Mesendoderm (in vitro differentiated cells): ENCODE data around the gene ATN1.

Experiments used
- DNase-seq: peaks from one replicate; pipeline ENCODE4 v3.0.0; 2013
- H2AK5ac ChIP-seq: 2 replicates; pipeline ENCODE4 v1.6.1; 2013; ENCODE audit warnings: low read length, inconsistent platforms
- H2BK120ac ChIP-seq: 2 replicates; pipeline ENCODE4 v1.6.1; 2013; ENCODE audit warnings: low read depth, mild to moderate bottlenecking, low read length, moderate library complexity, mixed read lengths
- H2BK15ac ChIP-seq: replicated peaks from 2 replicates; pipeline ENCODE4 v1.6.1; 2013; ENCODE audit warnings: low read depth, mild to moderate bottlenecking, moderate library complexity
- H2BK5ac ChIP-seq: 2 replicates; pipeline ENCODE4 v1.6.1; 2013; ENCODE audit warnings: low read length, inconsistent platforms
- H3K18ac ChIP-seq: 2 replicates; pipeline ENCODE4 v1.6.1; 2013; ENCODE audit warnings: mild to moderate bottlenecking, low read length, mixed read lengths
- H3K23ac ChIP-seq: one replicate; pipeline ENCODE4 v1.6.1; 2013; ENCODE audit warnings: low read length
- H3K27ac ChIP-seq: 2 replicates; pipeline ENCODE4 v1.5.1; 2013; ENCODE audit warnings: low read depth, mild to moderate bottlenecking, inconsistent platforms, low read length, moderate library complexity
- H3K27me3 ChIP-seq: 2 replicates; pipeline ENCODE4 v1.6.1; 2013; ENCODE audit warnings: low read length, control low read depth, mild to moderate bottlenecking, inconsistent platforms; ENCODE audit not compliant: insufficient read depth, poor library complexity
- H3K36me3 ChIP-seq: 2 replicates; pipeline ENCODE4 v1.6.1; 2013; ENCODE audit warnings: low read length, inconsistent platforms; ENCODE audit not compliant: control insufficient read depth, insufficient read depth
- H3K4ac ChIP-seq: one replicate; pipeline ENCODE4 v1.6.1; 2013; ENCODE audit warnings: low read depth, mild to moderate bottlenecking, low read length, moderate library complexity
- H3K4me1 ChIP-seq: 2 replicates; pipeline ENCODE4 v1.6.1; 2013; ENCODE audit warnings: low read depth, low read length, inconsistent platforms; ENCODE audit not compliant: control insufficient read depth
- H3K4me2 ChIP-seq: 2 replicates; pipeline ENCODE4 v1.6.1; 2013; ENCODE audit warnings: low read length
- H3K4me3 ChIP-seq: 2 replicates; pipeline ENCODE4 v1.5.1; 2013; ENCODE audit warnings: mild to moderate bottlenecking, low read length
- H3K56ac ChIP-seq: one replicate; pipeline ENCODE4 v1.6.1; 2013; ENCODE audit warnings: low read length
- H3K79me1 ChIP-seq: 2 replicates; pipeline ENCODE4 v1.6.1; 2013; ENCODE audit warnings: low read length, inconsistent platforms
- H3K79me2 ChIP-seq: 2 replicates; pipeline ENCODE4 v1.6.1; 2013; ENCODE audit warnings: mild to moderate bottlenecking, low read length; ENCODE audit not compliant: control insufficient read depth, insufficient read depth
- H3K9ac ChIP-seq: 2 replicates; pipeline ENCODE4 v1.6.1; 2013; ENCODE audit warnings: low read length, inconsistent platforms
- H4K5ac ChIP-seq: one replicate; pipeline ENCODE4 v1.6.1; 2013; ENCODE audit warnings: low read length
- H4K8ac ChIP-seq: one replicate; pipeline ENCODE4 v1.6.1; 2013; ENCODE audit warnings: low read depth, mild to moderate bottlenecking, control low read depth, low read length, moderate library complexity
- WGBS: extraction: QIAGEN DNeasy Blood & Tissue Kit; methylation state at CpG from one replicate; pipeline ENCODE4 v1.1.7; 2013; ENCODE audit warnings: low lambda C conversion rate, missing lambda C conversion rate; ENCODE audit not compliant: insufficient coverage; ENCODE audit errors: extremely low coverage; 5-methylcytosine and 5-hydroxymethylcytosine counted together

The ATN1 gene

GRCh38 chr12:6934110-6934509 is 6.4 kb downstream of the ATN1 start:
- H3K4ac ChIP-seq, result no peak overlapping the region
- H3K4me3 ChIP-seq, result no peak overlapping the region
- H2BK120ac ChIP-seq, result no peak overlapping the region
- H3K56ac ChIP-seq, result no peak overlapping the region
- H3K79me1 ChIP-seq, result peaks cover 18% of the 10 kb centered on the region
- no peak for DNase-seq
- H2AK5ac ChIP-seq, result no peak overlapping the region
- no peak overlapping the region for H4K8ac ChIP-seq
- no peak overlapping the region for H4K5ac ChIP-seq
- H3K36me3 ChIP-seq, result peaks cover 20% of the 10 kb centered on the region
- H3K9ac ChIP-seq, result no peak overlapping the region
- H3K27me3 ChIP-seq, result no peaks in the 10 kb centered on the region
- no peak overlapping the region for H2BK5ac ChIP-seq
- no peak overlapping the region for H3K4me2 ChIP-seq
- no peak overlapping the region for H3K23ac ChIP-seq
- no peak overlapping the region for H2BK15ac ChIP-seq
- H3K18ac ChIP-seq, result no peak overlapping the region
- peaks cover 34% of the 10 kb centered on the region for H3K79me2 ChIP-seq
- peaks cover 8% of the 10 kb centered on the region for H3K4me1 ChIP-seq
- no CpG with 5 or more reads among the region's 8 CpGs for WGBS
- H3K27ac ChIP-seq, result no peak overlapping the region

DNA sequence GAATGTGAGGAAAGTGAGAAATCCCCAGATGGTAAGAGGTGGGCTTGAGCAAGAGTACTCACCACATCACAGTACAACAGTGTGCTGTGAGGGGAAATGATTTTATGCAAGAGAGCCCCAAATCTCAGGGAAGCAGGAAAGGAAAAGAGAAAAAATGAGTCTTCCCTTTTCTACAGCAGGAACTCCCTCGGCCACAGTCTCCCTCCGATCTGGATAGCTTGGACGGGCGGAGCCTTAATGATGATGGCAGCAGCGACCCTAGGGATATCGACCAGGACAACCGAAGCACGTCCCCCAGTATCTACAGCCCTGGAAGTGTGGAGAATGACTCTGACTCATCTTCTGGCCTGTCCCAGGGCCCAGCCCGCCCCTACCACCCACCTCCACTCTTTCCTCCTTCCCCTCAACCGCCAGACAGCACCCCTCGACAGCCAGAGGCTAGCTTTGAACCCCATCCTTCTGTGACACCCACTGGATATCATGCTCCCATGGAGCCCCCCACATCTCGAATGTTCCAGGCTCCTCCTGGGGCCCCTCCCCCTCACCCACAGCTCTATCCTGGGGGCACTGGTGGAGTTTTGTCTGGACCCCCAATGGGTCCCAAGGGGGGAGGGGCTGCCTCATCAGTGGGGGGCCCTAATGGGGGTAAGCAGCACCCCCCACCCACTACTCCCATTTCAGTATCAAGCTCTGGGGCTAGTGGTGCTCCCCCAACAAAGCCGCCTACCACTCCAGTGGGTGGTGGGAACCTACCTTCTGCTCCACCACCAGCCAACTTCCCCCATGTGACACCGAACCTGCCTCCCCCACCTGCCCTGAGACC is 7.8 kb downstream of the ATN1 start:
- Histone ChIP-seq H3K9ac (no peak overlapping the region), H3K79me2 (peaks cover 22% of the 10 kb centered on the region), H3K4me1 (peaks cover 2% of the 10 kb centered on the region), H2BK15ac (no peak overlapping the region), H2BK120ac (no peak overlapping the region), H4K5ac (no peak overlapping the region), H3K18ac (no peak overlapping the region), H3K4ac (no peak overlapping the region), H2BK5ac (no peak overlapping the region), H3K36me3 (peaks cover 20% of the 10 kb centered on the region), H4K8ac (no peak overlapping the region), H3K79me1 (peaks cover 16% of the 10 kb centered on the region), H3K4me3 (no peak overlapping the region), H3K4me2 (no peak overlapping the region), H3K27ac (no peak overlapping the region), H3K27me3 (no peaks in the 10 kb centered on the region), H3K23ac (no peak overlapping the region), H3K56ac (no peak overlapping the region), H2AK5ac (no peak overlapping the region)
- WGBS, result no CpG with 5 or more reads among the region's 14 CpGs
- no peak for DNase-seq

- Histone ChIP-seq H2BK15ac (no peak overlapping the region), H3K4me2 (no peak overlapping the region), H2BK5ac (no peak overlapping the region), H3K9ac (no peak overlapping the region), H2AK5ac (no peak overlapping the region), H3K79me2 (peaks cover 17% of the 10 kb centered on the region), H3K79me1 (peaks cover 12% of the 10 kb centered on the region), H4K5ac (no peak overlapping the region), H3K36me3 (peaks cover 19% of the 10 kb centered on the region), H4K8ac (no peak overlapping the region), H3K23ac (no peak overlapping the region), H3K4ac (no peak overlapping the region), H3K27me3 (no peaks in the 10 kb centered on the region), H3K4me3 (no peak overlapping the region), H3K56ac (no peak overlapping the region), H3K27ac (no peak overlapping the region), H2BK120ac (no peak overlapping the region), H3K4me1 (peaks cover 2% of the 10 kb centered on the region), H3K18ac (no peak overlapping the region)
- no peak for DNase-seq
- no CpG with 5 or more reads among the region's 3 CpGs for WGBS
Measured at GRCh38 chr12:6936194-6936635, 8.5 kb downstream of the ATN1 start.

GRCh38 chr12:6936636-6937480 is 9.1 kb downstream of the ATN1 start:
- Histone ChIP-seq H4K5ac (no peak overlapping the region), H3K23ac (no peak overlapping the region), H3K27ac (peak overlapping the region; percentile 64), H3K18ac (peak overlapping the region; percentile 51), H3K56ac (peak overlapping the region; percentile 88), H3K36me3 (peaks cover 20% of the 10 kb centered on the region), H3K4me1 (peaks cover 2% of the 10 kb centered on the region), H3K79me1 (peaks cover 12% of the 10 kb centered on the region), H2BK15ac (no peak overlapping the region), H2BK5ac (no peak overlapping the region), H4K8ac (peak overlapping the region; percentile 87), H3K79me2 (peaks cover 14% of the 10 kb centered on the region), H3K4me3 (no peak overlapping the region), H3K27me3 (no peaks in the 10 kb centered on the region), H2AK5ac (no peak overlapping the region), H2BK120ac (no peak overlapping the region), H3K4me2 (no peak overlapping the region), H3K9ac (peak overlapping the region; percentile 86), H3K4ac (no peak overlapping the region)
- no CpG with 5 or more reads among the region's 36 CpGs for WGBS
- DNase-seq, result peak; percentile 64

DNA sequence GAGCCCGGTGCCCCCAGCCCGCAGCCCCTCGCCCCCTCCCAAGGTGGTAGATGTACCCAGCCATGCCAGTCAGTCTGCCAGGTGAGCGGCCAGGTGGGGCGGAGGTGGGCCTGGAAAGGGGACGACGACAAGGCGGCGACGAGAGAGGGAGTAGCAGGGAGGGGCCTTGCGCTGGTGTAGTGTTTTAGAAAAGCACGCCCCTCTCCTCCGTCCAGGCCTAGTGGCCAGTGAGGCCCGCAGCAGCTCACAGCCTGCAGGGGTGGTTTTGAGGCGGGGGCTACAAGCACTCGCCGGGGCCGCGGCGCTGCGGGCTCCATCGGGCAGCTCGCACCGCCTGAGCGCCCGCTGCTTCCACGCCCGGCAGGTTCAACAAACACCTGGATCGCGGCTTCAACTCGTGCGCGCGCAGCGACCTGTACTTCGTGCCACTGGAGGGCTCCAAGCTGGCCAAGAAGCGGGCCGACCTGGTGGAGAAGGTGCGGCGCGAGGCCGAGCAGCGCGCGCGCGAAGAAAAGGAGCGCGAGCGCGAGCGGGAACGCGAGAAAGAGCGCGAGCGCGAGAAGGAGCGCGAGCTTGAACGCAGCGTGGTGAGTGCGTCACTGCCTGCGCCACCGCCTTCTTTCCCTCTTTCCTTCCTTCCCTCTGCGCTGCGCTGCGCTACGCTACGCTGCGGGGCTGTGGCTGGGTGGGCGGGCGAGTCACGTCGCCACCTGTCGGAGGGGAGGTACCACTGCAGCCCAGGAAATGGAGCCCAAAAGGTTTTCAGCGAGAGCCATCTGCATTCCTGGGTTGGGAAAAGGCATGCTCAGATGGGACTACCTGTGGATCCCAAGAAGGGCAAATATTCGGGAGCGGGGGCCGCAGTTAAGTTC is 10.0 kb downstream of the ATN1 start:
- H3K79me1 ChIP-seq, result peaks cover 9% of the 10 kb centered on the region
- peaks cover 20% of the 10 kb centered on the region for H3K36me3 ChIP-seq
- H3K4me2 ChIP-seq, result peak overlapping the region; percentile 53
- no CpG with 5 or more reads among the region's 80 CpGs for WGBS
- peaks cover 2% of the 10 kb centered on the region for H3K4me1 ChIP-seq
- no peak overlapping the region for H3K23ac ChIP-seq
- DNase-seq, result peak; percentile 99
- H3K4ac ChIP-seq, result peak overlapping the region; percentile 74
- peak overlapping the region; percentile 51 for H3K18ac ChIP-seq
- peak overlapping the region; percentile 88 for H3K56ac ChIP-seq
- no peak overlapping the region for H2BK15ac ChIP-seq
- H2BK120ac ChIP-seq, result no peak overlapping the region
- no peak overlapping the region for H2AK5ac ChIP-seq
- H3K4me3 ChIP-seq, result peak overlapping the region; percentile 19
- H3K79me2 ChIP-seq, result peaks cover 6% of the 10 kb centered on the region
- H3K9ac ChIP-seq, result peak overlapping the region; percentile 86
- H2BK5ac ChIP-seq, result no peak overlapping the region
- H3K27me3 ChIP-seq, result no peaks in the 10 kb centered on the region
- no peak overlapping the region for H4K5ac ChIP-seq
- H4K8ac ChIP-seq, result peak overlapping the region; percentile 87
- peak overlapping the region; percentile 64 for H3K27ac ChIP-seq
